ENCODE results near the gene MGMT.

MGMT gene

GRCh38 chr10:129449893-129450292, 17.1 kb upstream of the MGMT start:
- Histone ChIP-seq H3K79me2 (ENCODE audit: control insufficient read depth, insufficient read depth, low read length, unreplicated experiment) (no peaks in the 10 kb centered on the region), H3K27me3 (ENCODE audit: insufficient read depth, low read length) (peaks cover 13% of the 10 kb centered on the region), H3K36me3 (ENCODE audit: insufficient read depth, low read length) (no peaks in the 10 kb centered on the region), H3K4me1 (ENCODE audit: control insufficient read depth, insufficient read depth, low read length, unreplicated experiment) (no peaks in the 10 kb centered on the region), H3K27ac (ENCODE audit: low read depth, low read length) (no peak overlapping the region), H3K4me3 (ENCODE audit: low read depth, low read length) (no peak overlapping the region), H2AFZ (ENCODE audit: low read length, unreplicated experiment) (no peak overlapping the region)

GRCh38 chr10:129450391-129450790, 16.6 kb upstream of the MGMT start:
- H3K36me3 ChIP-seq (ENCODE audit: insufficient read depth, low read length), result no peaks in the 10 kb centered on the region
- no peak overlapping the region for H3K4me3 ChIP-seq (ENCODE audit: low read depth, low read length)
- no peak overlapping the region for H3K27ac ChIP-seq (ENCODE audit: low read depth, low read length)
- H3K4me1 ChIP-seq (ENCODE audit: control insufficient read depth, insufficient read depth, low read length, unreplicated experiment), result no peaks in the 10 kb centered on the region
- H2AFZ ChIP-seq (ENCODE audit: low read length, unreplicated experiment), result no peak overlapping the region
- H3K27me3 ChIP-seq (ENCODE audit: insufficient read depth, low read length), result peaks cover 16% of the 10 kb centered on the region
- H3K79me2 ChIP-seq (ENCODE audit: control insufficient read depth, insufficient read depth, low read length, unreplicated experiment), result no peaks in the 10 kb centered on the region

GRCh38 chr10:129455625-129456024, 11.4 kb upstream of the MGMT start:
- Histone ChIP-seq H3K4me1 (ENCODE audit: control insufficient read depth, insufficient read depth, low read length, unreplicated experiment) (no peaks in the 10 kb centered on the region), H3K27me3 (ENCODE audit: insufficient read depth, low read length) (peaks cover 65% of the 10 kb centered on the region), H3K79me2 (ENCODE audit: control insufficient read depth, insufficient read depth, low read length, unreplicated experiment) (no peaks in the 10 kb centered on the region), H3K36me3 (ENCODE audit: insufficient read depth, low read length) (no peaks in the 10 kb centered on the region), H3K27ac (ENCODE audit: low read depth, low read length) (no peak overlapping the region), H3K4me3 (ENCODE audit: low read depth, low read length) (no peak overlapping the region), H2AFZ (ENCODE audit: low read length, unreplicated experiment) (no peak overlapping the region)

- H3K27me3 ChIP-seq (ENCODE audit: insufficient read depth, low read length), result peaks cover 64% of the 10 kb centered on the region
- H3K4me1 ChIP-seq (ENCODE audit: control insufficient read depth, insufficient read depth, low read length, unreplicated experiment), result no peaks in the 10 kb centered on the region
- no peaks in the 10 kb centered on the region for H3K79me2 ChIP-seq (ENCODE audit: control insufficient read depth, insufficient read depth, low read length, unreplicated experiment)
- H3K27ac ChIP-seq (ENCODE audit: low read depth, low read length), result no peak overlapping the region
- H2AFZ ChIP-seq (ENCODE audit: low read length, unreplicated experiment), result no peak overlapping the region
- no peaks in the 10 kb centered on the region for H3K36me3 ChIP-seq (ENCODE audit: insufficient read depth, low read length)
- no peak overlapping the region for H3K4me3 ChIP-seq (ENCODE audit: low read depth, low read length)
Observed at GRCh38 chr10:129459762-129460539, 7.1 kb upstream of the MGMT start.

- no peak overlapping the region for H3K27ac ChIP-seq (ENCODE audit: low read depth, low read length)
- H3K36me3 ChIP-seq (ENCODE audit: insufficient read depth, low read length), result no peaks in the 10 kb centered on the region
- no peaks in the 10 kb centered on the region for H3K4me1 ChIP-seq (ENCODE audit: control insufficient read depth, insufficient read depth, low read length, unreplicated experiment)
- no peak overlapping the region for H2AFZ ChIP-seq (ENCODE audit: low read length, unreplicated experiment)
- H3K4me3 ChIP-seq (ENCODE audit: low read depth, low read length), result no peak overlapping the region
- peaks cover 42% of the 10 kb centered on the region for H3K27me3 ChIP-seq (ENCODE audit: insufficient read depth, low read length)
- peaks cover 1% of the 10 kb centered on the region for H3K79me2 ChIP-seq (ENCODE audit: control insufficient read depth, insufficient read depth, low read length, unreplicated experiment)
Observed at GRCh38 chr10:129462257-129462795, 4.7 kb upstream of the MGMT start.

- H3K27me3 ChIP-seq (ENCODE audit: insufficient read depth, low read length), result peaks cover 22% of the 10 kb centered on the region
- H3K79me2 ChIP-seq (ENCODE audit: control insufficient read depth, insufficient read depth, low read length, unreplicated experiment), result peaks cover 5% of the 10 kb centered on the region
- peaks cover 6% of the 10 kb centered on the region for H3K4me1 ChIP-seq (ENCODE audit: control insufficient read depth, insufficient read depth, low read length, unreplicated experiment)
- H3K36me3 ChIP-seq (ENCODE audit: insufficient read depth, low read length), result no peaks in the 10 kb centered on the region
- H3K4me3 ChIP-seq (ENCODE audit: low read depth, low read length), result no peak overlapping the region
- H2AFZ ChIP-seq (ENCODE audit: low read length, unreplicated experiment), result no peak overlapping the region
- no peak overlapping the region for H3K27ac ChIP-seq (ENCODE audit: low read depth, low read length)
Observed at GRCh38 chr10:129464251-129464650, 2.8 kb upstream of the MGMT start.

- H3K4me3 ChIP-seq (ENCODE audit: low read depth, low read length), result peak overlapping the region; percentile 81
- H2AFZ ChIP-seq (ENCODE audit: low read length, unreplicated experiment), result peak overlapping the region; percentile 90
Observed at GRCh38 chr10:129465796-129466702, 992 bp upstream of the MGMT start.

GRCh38 chr10:129467359-129468064, 471 bp downstream of the MGMT start:
- Histone ChIP-seq H3K4me1 (ENCODE audit: control insufficient read depth, insufficient read depth, low read length, unreplicated experiment) (peaks cover 6% of the 10 kb centered on the region), H3K79me2 (ENCODE audit: control insufficient read depth, insufficient read depth, low read length, unreplicated experiment) (peaks cover 5% of the 10 kb centered on the region), H2AFZ (ENCODE audit: low read length, unreplicated experiment) (peak overlapping the region; percentile 89), H3K27me3 (ENCODE audit: insufficient read depth, low read length) (peaks cover 4% of the 10 kb centered on the region; the same call in 1 of the 2 replicates), H3K36me3 (ENCODE audit: insufficient read depth, low read length) (0 out of 2 replicates have a peak, but pooled peaks cover 3% of the 10 kb centered on the region), H3K4me3 (ENCODE audit: low read depth, low read length) (peak overlapping the region; percentile 99), H3K27ac (ENCODE audit: low read depth, low read length) (no peak overlapping the region)

More at GRCh38 chr10:129465796-129466702, 992 bp upstream of the MGMT start:
- H3K27ac ChIP-seq (ENCODE audit: low read depth, low read length), result no peak overlapping the region
- peaks cover 12% of the 10 kb centered on the region for H3K27me3 ChIP-seq (ENCODE audit: insufficient read depth, low read length)
- H3K79me2 ChIP-seq (ENCODE audit: control insufficient read depth, insufficient read depth, low read length, unreplicated experiment), result peaks cover 5% of the 10 kb centered on the region
- no peaks in the 10 kb centered on the region for H3K36me3 ChIP-seq (ENCODE audit: insufficient read depth, low read length)
- H3K4me1 ChIP-seq (ENCODE audit: control insufficient read depth, insufficient read depth, low read length, unreplicated experiment), result peaks cover 6% of the 10 kb centered on the region

- 0 out of 2 replicates have a peak, but pooled peaks cover 3% of the 10 kb centered on the region for H3K36me3 ChIP-seq (ENCODE audit: insufficient read depth, low read length)
- peak overlapping the region; percentile 99 for H3K4me3 ChIP-seq (ENCODE audit: low read depth, low read length)
- H2AFZ ChIP-seq (ENCODE audit: low read length, unreplicated experiment), result no peak overlapping the region
- no peak overlapping the region for H3K27ac ChIP-seq (ENCODE audit: low read depth, low read length)
- H3K79me2 ChIP-seq (ENCODE audit: control insufficient read depth, insufficient read depth, low read length, unreplicated experiment), result peaks cover 5% of the 10 kb centered on the region
- H3K27me3 ChIP-seq (ENCODE audit: insufficient read depth, low read length), result peaks cover 4% of the 10 kb centered on the region; the same call in 1 of the 2 replicates
- peaks cover 6% of the 10 kb centered on the region for H3K4me1 ChIP-seq (ENCODE audit: control insufficient read depth, insufficient read depth, low read length, unreplicated experiment)
Observed at GRCh38 chr10:129468187-129468586, 1.1 kb downstream of the MGMT start.

Data from ACC112 (cell line).